Activated CD8-positive, alpha-beta T cell treated with anti-CD3 and anti-CD28 coated beads for 36 hours (primary cell): ENCODE measurements around the gene SLC25A52. TPM values are rescaled to one million over a fixed set of nuclear protein-coding genes. Genes with fewer than 3 reads are reported as not detected.

Experiments
- ATAC-seq: fragments of 200-7000 bp; cut with Tn5 transposase; one replicate; pipeline ENCODE4 v1.10.0; 2021; ENCODE audit warnings: mild to moderate bottlenecking, moderate library complexity
- CTCF ChIA-PET: fragments of 350-600 bp; sonication (Branson Sonifier 250); formaldehyde crosslinking; loops from one replicate; lab custom pipeline; 2021; ENCODE audit warnings: antibody characterized with exemption; lab: Charles Lee
- POLR2A ChIA-PET: fragments of 350-600 bp; sonication (Branson Sonifier 250); formaldehyde crosslinking; loops from one replicate; lab custom pipeline; 2021; ENCODE audit warnings: antibody characterized with exemption; lab: Charles Lee
- DNase-seq: peaks from one replicate; pipeline ENCODE4 v3.0.0-alpha.2; 2020
- H3K27ac Mint-ChIP-seq: one replicate; pipeline ENCODE4 v1.8.0; 2021; ENCODE audit warnings: mild to moderate bottlenecking, mixed read lengths
- H3K27me3 Mint-ChIP-seq: one replicate; pipeline ENCODE4 v1.8.0; 2021; ENCODE audit warnings: mixed read lengths
- H3K36me3 Mint-ChIP-seq: one replicate; pipeline ENCODE4 v1.8.0; 2021; ENCODE audit warnings: low read depth, mixed read lengths
- H3K4me1 Mint-ChIP-seq: one replicate; pipeline ENCODE4 v1.8.0; 2021; ENCODE audit warnings: low read depth, mixed read lengths
- H3K4me3 Mint-ChIP-seq: one replicate; pipeline ENCODE4 v1.8.0; 2021; ENCODE audit warnings: mild to moderate bottlenecking, moderate library complexity, mixed read lengths
- H3K9me3 Mint-ChIP-seq: one replicate; pipeline ENCODE4 v1.8.0; 2021; ENCODE audit warnings: mixed read lengths
- CTCF ChIP-seq: fragments of 200-600 bp; IDR thresholded peaks from one replicate; pipeline ENCODE4 v1.8.0; 2022; ENCODE audit warnings: antibody characterized with exemption, mild to moderate bottlenecking
- intact Hi-C: fragments of 100-400 bp; cut with micrococcal nuclease; formaldehyde crosslinking; loops from one replicate; pipeline ENCODE4 v1.10.0; 2022
- total RNA-seq, 2 experiments: library from RNA; stranded (reverse); gene quantifications; one replicate each; pipeline ENCODE4 v1.2.3, GENCODE V29; 2021

Gene SLC25A52
- total RNA-seq, 2 experiments from 2014 or later: not detected

GRCh38 chr18:31722369-31722957 is 38.2 kb downstream of the SLC25A52 start:
- Mint-ChIP-seq H3K27ac (no peak overlapping the region), H3K4me1 (peaks cover 6% of the 10 kb centered on the region), H3K4me3 (no peak overlapping the region), H3K27me3 (peaks cover 32% of the 10 kb centered on the region), H3K36me3 (no peaks in the 10 kb centered on the region), H3K9me3 (peaks cover 8% of the 10 kb centered on the region)
- intact Hi-C loops: loop anchor here (1.0 kb wide), 1 partner anchor 166 kb away; no protein-coding TSS in a partner anchor
- ChIA-PET POLR2A (no interaction called here), CTCF (interaction anchor here (0.7 to 5.0 kb wide), 31 partner anchors 8 to 753 kb away, joined by 3 to 94 read pairs (median 5); no protein-coding TSS in a partner anchor)
- ATAC-seq (peak; percentile 96), DNase-seq (peak; percentile 90)
- peak; percentile 78 for TF ChIP-seq CTCF

GRCh38 chr18:31721601-31722000 is 39.1 kb downstream of the SLC25A52 start:
- no peak for TF ChIP-seq CTCF
- ChIA-PET POLR2A (no interaction called here), CTCF (interaction anchor here (0.7 to 5.0 kb wide), 20 partner anchors 11 to 477 kb away, joined by 3 to 94 read pairs (median 5); no protein-coding TSS in a partner anchor)
- H3K4me1 Mint-ChIP-seq: peaks cover 6% of the 10 kb centered on the region
- DNase-seq (no peak), ATAC-seq (no peak)
- no peaks in the 10 kb centered on the region for H3K36me3 Mint-ChIP-seq
- H3K27me3 Mint-ChIP-seq: peaks cover 28% of the 10 kb centered on the region
- H3K4me3 Mint-ChIP-seq: no peak overlapping the region
- H3K27ac Mint-ChIP-seq: no peak overlapping the region
- peaks cover 8% of the 10 kb centered on the region for H3K9me3 Mint-ChIP-seq
- intact Hi-C loops: no loop called here

GRCh38 chr18:31720867-31721266 is 39.8 kb downstream of the SLC25A52 start:
- no peak for DNase-seq
- Mint-ChIP-seq H3K27ac (no peak overlapping the region), H3K36me3 (no peaks in the 10 kb centered on the region), H3K4me1 (peaks cover 6% of the 10 kb centered on the region), H3K27me3 (peaks cover 27% of the 10 kb centered on the region), H3K4me3 (no peak overlapping the region), H3K9me3 (peaks cover 8% of the 10 kb centered on the region)
- intact Hi-C loops: no loop called here
- no peak for ATAC-seq
- POLR2A ChIA-PET: no interaction called here
- CTCF ChIA-PET: interaction anchor here (1.0 to 2.9 kb wide), 2 partner anchors 18 to 165 kb away, joined by 3 to 12 read pairs; no protein-coding TSS in a partner anchor
- TF ChIP-seq CTCF: no peak

DNA sequence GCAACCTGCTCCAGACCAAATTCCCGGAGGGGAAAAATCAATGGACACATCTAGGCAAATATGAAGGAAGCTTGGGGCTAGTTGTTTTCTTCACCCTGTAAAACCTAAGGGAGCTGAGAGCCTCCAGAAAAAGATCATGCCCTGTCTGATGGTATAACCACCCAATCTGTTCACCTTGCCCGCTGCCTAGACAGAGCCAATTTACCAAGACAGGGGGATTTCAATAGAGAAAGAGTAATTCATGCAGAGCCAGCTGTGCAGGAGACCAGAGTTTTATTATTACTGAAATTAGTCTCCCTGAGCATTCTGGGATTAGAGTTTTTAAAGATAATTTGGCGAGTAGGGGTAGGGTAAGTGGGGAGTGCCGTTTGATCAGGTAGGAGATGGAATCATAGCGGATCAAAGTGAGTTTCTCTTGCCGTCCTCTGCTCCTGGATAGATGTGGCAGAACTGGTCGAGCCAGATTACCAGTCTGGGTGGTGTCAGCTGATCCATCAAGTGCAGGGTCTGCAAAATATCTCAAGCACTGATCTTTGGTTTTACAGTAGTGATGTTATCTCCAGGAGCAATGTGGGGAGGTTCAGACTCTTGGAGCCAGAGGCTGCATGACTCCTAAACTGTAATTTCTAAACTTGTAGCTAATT is 41.2 kb downstream of the SLC25A52 start:
- ChIA-PET POLR2A (no interaction called here), CTCF (interaction anchor here (0.7 to 2.9 kb wide), 4 partner anchors 10 to 164 kb away, joined by 3 to 12 read pairs (median 3); no protein-coding TSS in a partner anchor)
- DNase-seq (no peak), ATAC-seq (no peak)
- peaks cover 6% of the 10 kb centered on the region for H3K4me1 Mint-ChIP-seq
- no peak overlapping the region for H3K27ac Mint-ChIP-seq
- no peak overlapping the region for H3K4me3 Mint-ChIP-seq
- H3K36me3 Mint-ChIP-seq: no peaks in the 10 kb centered on the region
- peaks cover 8% of the 10 kb centered on the region for H3K9me3 Mint-ChIP-seq
- intact Hi-C loops: no loop called here
- peaks cover 16% of the 10 kb centered on the region for H3K27me3 Mint-ChIP-seq
- no peak for TF ChIP-seq CTCF

DNA sequence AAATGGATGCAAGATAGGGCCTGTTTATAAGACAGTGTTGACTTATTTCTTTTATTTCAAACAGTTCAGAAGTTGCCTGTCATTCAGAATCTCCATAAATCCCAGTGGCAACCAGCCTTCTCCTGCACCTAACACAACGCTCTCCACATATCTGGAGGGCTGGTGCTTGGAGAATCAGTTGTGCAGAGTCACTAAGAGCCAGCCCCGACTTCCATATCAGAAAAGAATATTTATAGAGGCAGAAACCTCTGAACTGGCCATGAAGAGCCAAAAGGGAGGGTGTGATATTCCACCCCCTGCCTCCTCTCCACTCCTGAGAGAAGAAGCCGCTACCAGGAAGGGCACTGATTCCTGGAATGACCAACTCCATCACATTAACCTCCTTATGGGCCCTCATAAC is 42.3 kb downstream of the SLC25A52 start:
- Mint-ChIP-seq H3K4me1 (no peaks in the 10 kb centered on the region), H3K9me3 (peaks cover 8% of the 10 kb centered on the region), H3K27ac (no peak overlapping the region), H3K4me3 (no peak overlapping the region), H3K27me3 (peaks cover 7% of the 10 kb centered on the region), H3K36me3 (no peaks in the 10 kb centered on the region)
- ChIA-PET CTCF (interaction anchor here (0.7 to 2.9 kb wide), 3 partner anchors 11 to 162 kb away, joined by 3 to 12 read pairs (median 3); no protein-coding TSS in a partner anchor), POLR2A (no interaction called here)
- ATAC-seq (no peak), DNase-seq (no peak)
- intact Hi-C loops: no loop called here
- no peak for TF ChIP-seq CTCF
